Stimulated activated CD8-positive, alpha-beta memory T cell treated with anti-CD3 and anti-CD28 coated beads, Interleukin-12 subunit alpha, Interleukin-12 subunit beta, amount 100 ng/mL, for 24 hours (primary cell): ENCODE measurements around the gene FHOD3.

ENCODE experiments used
- DNase-seq: peaks from one replicate; pipeline ENCODE4 v3.0.0-alpha.2; 2020; ENCODE audit errors: extremely low read depth

The FHOD3 gene

DNA sequence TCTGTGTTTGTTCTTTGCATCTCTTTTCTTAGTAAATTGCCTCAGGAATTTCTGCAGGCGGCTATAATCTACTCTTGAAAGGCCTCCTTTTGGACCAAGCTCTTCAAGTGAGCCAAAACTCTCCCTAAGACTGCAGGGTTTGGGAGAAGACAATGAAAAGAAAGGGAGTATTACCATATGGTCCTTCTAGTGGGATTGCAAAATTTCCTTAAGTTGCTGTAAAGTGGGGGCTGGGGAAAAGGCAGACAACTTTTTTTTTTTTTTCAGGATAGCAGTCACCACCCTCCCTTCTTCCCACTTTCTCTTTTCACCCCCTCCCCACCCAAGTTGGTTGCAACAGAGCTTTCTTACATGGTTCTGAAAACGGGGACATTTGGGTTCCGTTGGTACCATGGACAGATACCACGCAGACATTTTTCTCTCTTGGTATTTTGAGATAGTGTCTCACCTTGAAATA lies 183.7 kb downstream of the FHOD3 start:
- no peak for DNase-seq

- DNase-seq, result no peak
These were observed 184.4 kb downstream of the FHOD3 start for GRCh38 chr18:36481935-36482334.

- no peak for DNase-seq
These were observed 187.1 kb downstream of the FHOD3 start for GRCh38 chr18:36484591-36484990.

GRCh38 chr18:36485772-36486171 lies 188.3 kb downstream of the FHOD3 start:
- DNase-seq, result no peak

DNA sequence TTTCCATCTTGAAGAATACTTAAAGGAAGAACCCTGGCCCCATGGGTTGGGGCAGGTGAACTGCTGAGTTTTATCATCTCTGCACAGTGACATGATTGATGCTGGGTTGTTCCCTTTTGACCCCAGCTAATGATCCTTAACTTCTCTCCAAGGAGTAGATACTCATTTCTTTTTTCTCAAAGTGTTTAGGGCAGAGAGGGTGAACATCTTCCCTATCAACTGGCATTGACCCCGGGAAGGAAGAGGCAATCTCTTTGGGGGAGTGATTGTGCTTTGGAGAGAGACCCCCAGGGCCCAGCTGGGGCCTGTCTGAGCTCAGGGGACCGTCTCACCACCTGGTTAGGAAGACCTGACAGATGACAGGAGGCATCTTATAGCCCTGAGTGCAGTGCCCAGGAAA lies 190.6 kb downstream of the FHOD3 start:
- DNase-seq, result no peak

DNA sequence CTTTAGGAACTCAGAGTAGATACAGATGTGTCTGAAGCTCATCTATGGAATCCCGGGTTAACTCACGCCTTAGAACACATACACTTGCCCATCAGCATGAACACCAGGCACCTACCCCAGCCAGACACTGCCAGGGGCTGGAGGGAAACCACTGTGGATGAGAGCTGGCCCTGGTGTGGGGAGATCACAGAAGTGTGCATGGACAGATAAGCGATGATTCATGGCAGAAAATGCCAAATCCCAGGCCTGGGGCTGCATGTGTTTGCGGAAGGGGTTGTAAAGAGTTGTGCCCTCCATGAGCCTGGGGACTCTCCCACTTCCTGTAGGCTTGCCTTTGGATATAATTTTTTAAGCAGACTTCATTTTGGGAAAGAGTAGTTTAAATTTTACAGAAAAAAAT lies 193.4 kb downstream of the FHOD3 start:
- no peak for DNase-seq

- DNase-seq, result no peak
These were observed 195.3 kb downstream of the FHOD3 start for GRCh38 chr18:36492604-36493329.

GRCh38 chr18:36493349-36494159 lies 196.0 kb downstream of the FHOD3 start:
- no peak for DNase-seq

DNA sequence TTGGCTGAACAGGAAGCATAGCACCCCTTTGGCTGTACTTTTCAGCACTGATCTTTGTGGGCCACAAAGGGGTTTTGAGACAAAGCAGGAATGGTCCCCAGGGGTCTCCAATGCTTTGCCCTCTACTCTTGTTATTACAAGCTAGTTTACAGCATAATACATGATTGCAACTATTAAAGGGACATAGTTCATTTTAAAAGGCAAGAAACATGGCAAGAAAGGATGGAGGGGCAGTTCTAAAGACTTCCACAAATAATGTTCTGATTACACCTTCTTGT lies 196.6 kb downstream of the FHOD3 start:
- no peak for DNase-seq

- no peak for DNase-seq
These were observed 198.5 kb downstream of the FHOD3 start for GRCh38 chr18:36496022-36496421.

DNA sequence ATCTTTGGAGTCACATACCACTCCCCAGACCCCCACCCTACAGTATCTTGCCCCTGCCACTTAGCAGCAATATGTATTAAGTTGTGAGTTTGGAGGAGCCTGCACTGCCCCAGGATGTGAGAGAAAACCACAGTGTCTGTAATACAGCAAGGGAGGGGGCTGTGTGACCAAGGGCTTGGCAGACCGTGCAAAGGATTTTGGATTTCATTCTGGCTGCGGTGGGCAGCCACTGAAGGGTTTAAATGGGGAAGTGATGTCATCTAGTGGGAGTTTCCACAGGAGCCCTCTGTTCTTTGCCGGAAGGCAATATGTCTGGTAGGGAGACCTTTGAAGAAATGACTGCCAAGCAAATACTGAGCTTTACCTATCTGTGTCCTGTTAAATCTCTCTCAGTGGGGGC lies 202.4 kb downstream of the FHOD3 start:
- DNase-seq, result no peak

DNA sequence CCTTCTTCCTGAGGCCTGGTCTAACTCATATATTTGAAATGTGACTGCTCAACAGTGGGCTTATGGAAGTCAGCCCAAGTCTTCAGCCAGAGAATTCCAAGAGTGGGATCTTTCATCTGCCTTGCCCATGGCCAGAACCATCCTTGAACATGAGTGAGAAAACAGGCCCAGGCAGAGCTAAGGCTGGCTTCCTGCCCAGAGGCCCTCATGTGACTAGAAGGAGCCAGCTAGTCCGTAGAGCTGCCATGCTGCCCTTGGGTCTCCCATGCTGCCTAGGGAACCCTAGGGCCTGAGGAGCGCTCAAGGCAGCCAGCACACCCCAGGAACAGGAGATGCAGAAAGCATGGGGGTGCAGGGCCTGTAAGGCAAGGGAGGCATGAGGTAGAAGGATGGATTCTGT lies 203.6 kb downstream of the FHOD3 start:
- no peak for DNase-seq

DNA sequence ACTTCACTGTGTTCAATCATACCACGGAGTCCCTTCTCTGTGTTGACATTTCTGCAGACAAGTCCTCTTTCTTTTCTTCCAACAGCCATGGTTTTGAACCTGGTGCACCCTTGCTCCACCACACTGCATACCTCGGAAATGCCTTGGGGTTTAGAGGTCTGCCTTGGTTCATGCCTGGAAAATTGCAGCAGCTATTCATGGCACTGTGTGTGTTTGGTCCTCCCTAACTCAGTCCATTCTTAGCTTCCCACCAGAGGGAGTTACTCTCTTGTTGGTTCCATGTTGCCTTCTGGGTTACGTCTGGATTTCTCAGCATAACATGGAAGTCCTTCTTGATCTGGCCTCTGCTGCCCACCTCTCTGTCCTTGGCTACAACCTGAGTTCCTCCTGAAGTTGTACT lies 206.0 kb downstream of the FHOD3 start:
- DNase-seq, result no peak

GRCh38 chr18:36504928-36505327 lies 207.4 kb downstream of the FHOD3 start:
- DNase-seq, result no peak

DNA sequence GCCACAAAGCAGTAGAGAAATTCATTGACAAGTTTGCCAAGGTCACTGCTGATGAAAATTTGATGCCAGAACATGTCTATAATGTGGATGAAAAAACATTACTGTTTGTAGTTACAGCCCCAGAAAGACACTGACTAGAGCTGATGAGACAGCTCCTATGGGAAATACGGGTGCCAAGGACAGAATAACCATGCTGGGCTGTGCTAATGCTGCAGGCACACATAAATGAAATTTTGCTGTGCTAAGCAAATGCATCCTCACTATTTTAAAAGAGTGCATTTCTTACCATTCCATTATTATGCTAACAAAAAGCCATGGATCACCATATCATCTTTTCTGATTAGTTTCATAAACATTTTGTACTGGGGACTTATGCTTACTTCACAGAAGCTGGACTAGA lies 208.2 kb downstream of the FHOD3 start:
- no peak for DNase-seq

DNA sequence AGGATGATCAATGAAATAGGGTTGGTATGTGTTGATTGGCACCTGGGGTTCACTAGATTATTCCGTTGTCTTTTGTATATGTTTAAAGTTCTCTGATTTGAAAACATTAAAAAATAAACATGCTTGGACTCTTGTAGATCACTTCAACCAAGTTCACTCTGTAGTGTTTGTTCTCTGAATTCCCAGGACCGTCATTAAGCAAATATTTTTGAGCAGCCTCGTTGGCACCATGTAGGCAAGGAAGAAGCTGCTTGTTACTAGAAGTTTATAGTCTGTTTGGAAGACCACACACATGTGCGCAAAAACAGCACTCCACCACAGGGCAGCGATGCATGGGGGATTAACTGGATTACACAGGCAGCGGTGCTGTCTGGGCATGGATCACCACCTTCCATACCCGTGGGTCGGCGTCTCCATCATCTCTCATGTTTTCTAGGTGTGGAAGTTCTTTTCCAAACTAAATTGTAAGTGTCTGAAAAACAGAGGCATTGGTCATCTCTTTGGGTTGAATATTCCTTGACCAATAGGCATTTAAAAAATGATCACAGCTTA lies 212.2 kb downstream of the FHOD3 start:
- no peak for DNase-seq

GRCh38 chr18:36511791-36512352 lies 214.4 kb downstream of the FHOD3 start:
- DNase-seq, result no peak

DNA sequence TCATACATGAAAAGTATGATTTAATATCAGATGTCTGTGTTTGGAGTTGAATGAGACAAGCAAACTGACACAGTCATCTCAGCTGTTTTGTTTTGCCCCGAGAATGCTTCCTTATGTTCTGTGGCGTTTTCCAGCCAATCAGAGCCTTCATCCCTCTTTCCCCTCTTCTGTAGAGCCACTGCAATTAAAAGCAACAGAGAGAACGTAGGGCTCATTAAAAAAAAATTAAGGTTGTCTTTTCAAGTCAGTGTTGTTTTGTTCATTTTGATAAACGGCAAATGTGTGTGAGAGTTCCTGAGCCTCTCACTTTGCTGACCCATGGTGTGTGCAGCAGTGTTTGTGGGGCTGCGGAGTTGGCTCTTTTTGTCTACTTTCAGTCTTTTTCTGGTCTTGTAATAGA lies 216.0 kb downstream of the FHOD3 start:
- DNase-seq, result no peak

DNA sequence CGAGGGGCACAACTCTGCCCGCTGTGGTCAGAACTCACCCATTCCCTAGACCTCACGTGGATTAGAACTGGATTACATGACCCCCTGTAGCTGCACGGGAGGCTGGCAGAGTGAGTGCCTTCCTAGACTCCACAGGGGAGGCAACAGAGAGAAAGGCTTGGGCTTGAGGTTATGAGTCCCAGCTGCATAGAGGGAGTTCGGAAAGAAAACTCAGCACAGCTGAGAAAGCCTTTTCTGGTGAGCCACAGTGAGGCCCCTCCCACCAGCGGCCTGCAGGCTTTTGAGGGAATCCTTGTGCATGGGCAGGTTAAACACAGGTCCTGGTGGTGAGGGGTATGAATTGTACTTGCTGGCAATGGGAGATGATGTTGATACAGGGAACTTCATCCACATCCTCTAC lies 217.3 kb downstream of the FHOD3 start:
- DNase-seq, result no peak

DNA sequence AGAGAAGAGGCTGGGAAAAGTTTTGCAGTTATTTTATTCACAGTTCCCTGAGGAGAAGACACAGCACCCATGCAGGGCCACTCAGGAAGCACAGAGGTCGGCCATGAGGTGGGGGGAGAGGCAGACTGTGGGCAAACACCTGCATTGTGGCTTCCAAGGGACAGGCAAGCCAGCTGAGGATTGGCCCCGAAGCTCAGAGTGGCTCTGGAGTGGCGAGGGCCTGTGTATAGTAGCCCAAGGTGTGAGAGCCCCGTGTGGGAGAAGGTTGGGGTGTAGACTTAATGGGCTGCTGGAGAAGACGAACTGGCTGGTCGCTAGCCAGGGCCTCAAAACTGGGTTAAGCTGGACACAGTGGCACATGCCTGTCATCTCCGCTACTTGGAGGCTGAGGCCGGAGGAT lies 218.7 kb downstream of the FHOD3 start:
- no peak for DNase-seq

GRCh38 chr18:36516726-36517125 lies 219.2 kb downstream of the FHOD3 start:
- DNase-seq, result no peak

GRCh38 chr18:36518839-36519238 lies 221.3 kb downstream of the FHOD3 start:
- DNase-seq, result no peak

DNA sequence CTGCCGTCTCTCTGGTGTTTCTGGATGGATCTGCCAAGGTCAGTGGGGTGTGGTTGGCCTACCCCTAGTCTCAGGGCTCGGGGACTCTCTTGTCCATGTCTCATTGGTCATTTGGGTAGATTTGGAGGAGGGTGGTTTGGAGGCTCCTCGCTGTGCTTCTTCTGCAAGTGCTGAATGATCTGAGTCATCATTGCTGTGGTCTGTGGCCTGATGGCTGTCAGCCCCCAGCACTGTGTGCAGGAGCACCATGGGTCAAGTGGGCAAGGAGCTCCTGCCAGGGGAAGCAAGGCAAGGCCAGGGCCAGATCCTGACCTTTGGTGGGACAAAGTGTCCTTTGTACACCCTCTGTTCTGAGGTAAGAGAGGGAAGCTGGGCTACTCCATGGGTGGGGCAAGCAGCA lies 221.8 kb downstream of the FHOD3 start:
- DNase-seq, result no peak
